Measurements from ENCODE around the gene MRPS7. TPM values are rescaled to one million over a fixed set of nuclear protein-coding genes. Genes with fewer than 3 reads are reported as not detected.

MRPS7 gene
- total RNA-seq, result 60.9 and 61.0 TPM in 2 replicates

DNA sequence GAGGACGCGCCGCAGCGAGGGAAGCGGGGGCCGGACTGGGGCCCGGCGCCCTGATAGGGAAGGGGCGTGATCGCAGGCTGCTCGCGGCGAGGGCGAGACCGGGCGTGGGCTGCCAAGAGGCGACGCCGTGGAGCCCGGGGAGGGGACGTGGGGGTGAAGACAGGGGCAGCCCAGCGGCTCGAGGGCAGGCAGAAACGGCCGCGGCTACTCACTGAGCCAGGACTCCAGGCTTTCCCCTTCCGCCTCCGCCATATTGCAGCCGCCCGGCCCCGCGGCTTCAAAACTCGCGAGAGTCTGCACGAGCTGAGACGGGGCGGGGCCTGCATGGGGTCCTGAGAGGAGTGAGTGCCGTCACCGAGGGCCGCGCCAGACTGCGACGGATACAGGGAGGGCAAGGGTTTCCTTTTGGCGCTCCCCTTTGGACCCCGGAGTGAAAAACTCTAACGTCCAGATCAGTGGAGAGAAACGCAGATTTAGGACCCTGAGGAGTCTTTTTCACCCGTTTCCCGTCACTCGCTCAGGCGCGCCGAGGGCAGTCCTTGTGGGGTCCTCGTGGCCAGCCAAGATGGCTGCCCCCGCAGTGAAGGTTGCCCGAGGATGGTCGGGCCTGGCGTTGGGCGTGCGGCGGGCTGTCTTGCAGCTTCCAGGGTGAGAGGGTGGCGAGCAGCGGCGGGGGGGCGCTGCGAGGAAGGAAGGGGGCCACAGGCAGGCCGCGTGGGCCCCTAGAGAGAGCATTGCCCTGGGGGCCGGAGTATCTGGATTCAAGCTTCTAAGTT lies at the start of gene MRPS7, which contains the start of gene GGA3:
Gene MRPS7, plus strand, starts transcription at position 544 of the 776 bp plus-strand sequence. Its CDS starts 22 bp downstream, at position 566.
Gene GGA3, minus strand, starts transcription at position 271 of the 776 bp plus-strand sequence. Its CDS starts 19 bp downstream, at position 252.
- DNase-seq (ENCODE audit: low read depth in 2 of 2), result peak; percentile 95 to 96

DNA sequence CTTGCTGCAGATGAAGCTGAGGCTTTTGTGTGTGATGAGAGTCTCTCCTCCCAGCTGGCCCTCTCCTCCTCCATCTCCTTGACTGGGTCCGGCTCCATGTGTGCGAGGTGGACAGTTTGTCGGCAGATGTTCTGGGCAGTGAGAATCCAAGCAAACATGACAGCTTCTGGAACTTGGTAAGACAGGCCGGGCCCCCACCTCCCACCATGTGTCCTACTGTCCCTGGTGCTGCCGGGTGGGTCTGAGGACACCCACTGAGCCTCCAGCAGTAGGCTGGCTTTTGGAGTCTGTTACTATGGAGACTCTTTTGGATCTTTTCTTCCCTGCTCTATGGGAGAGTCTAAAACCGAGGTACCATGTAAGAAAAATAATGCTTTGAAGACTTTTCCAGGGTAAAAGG lies 43.5 kb upstream of the MRPS7 start:
- no peak for DNase-seq (ENCODE audit: low read depth in 2 of 2)

DNA sequence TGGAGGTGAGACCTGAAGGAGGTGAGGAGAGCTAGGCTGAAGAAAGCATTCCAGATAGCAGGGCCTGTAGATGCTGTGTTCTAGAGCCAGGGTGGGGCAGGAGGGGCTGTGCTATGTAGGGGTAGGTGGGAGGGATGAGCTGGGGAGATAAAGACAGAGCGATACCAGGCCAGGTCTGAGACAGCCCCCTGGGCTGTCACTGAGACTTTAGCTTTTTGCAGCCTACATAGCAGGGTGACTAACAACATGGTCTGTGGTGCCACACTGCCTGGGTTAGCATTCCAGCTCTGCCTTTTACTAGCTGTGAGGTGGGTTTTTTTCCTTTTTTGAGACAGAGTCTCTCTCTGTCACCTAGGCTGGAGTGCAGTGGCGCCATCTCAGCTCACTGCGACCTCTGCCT lies 41.9 kb upstream of the MRPS7 start:
- no peak for DNase-seq (ENCODE audit: low read depth in 2 of 2)

DNA sequence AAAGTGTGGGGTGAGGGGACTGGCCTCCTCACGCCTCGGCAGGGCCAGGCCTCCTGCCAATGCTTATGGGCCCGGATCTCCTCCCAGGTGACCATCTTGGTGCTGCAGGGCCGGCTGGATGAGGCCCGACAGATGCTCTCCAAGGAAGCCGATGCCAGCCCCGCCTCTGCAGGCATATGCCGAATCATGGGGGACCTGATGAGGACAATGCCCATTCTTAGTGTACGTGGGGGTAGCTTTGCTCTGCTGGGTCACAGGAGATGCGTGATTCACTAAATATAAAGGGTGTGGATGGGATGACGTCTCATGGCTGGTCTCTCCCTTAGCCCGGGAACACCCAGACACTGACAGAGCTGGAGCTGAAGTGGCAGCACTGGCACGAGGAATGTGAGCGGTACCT lies 36.7 kb upstream of the MRPS7 start:
- no peak for DNase-seq (ENCODE audit: low read depth in 2 of 2)

DNA sequence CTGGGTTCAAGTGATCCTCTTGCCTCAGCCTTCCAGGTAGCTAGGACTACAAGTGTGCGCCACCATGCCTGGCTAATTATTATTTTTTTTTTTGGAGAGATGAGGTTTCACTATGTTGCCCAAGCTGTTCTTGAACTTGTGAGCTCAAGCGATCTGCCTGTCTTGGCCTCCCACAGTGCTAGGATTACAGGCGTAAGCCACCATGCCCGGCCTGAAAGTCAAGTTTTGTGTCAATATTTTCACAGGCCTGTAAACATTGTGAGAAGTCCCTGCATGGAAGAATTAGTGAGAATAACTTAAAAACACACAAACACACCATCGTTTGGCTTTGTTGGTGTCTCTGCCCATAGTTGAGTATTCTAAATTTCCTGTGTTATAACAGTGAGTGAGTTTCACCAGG lies 34.0 kb upstream of the MRPS7 start:
- DNase-seq (ENCODE audit: low read depth in 2 of 2), result no peak

DNA sequence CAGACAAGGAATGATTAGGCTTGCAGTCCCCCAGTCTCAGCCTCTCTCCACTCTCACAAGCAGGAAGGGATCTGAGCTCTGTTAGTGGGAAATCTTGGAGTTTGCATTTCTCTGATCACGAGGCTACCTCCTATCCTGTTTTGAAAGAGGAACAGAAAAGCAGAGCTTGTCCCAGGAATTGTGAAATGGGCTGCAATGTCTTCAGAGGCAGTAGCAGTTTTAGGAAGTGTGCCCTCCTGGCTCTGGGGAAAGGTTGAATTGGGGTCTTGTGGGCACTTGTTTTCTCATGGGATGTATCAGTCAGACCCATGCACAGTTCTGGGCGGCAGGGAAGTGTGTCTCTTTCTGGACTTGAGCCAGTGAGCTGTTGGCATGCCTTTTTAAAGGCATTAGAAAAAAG lies 33.4 kb upstream of the MRPS7 start:
- DNase-seq (ENCODE audit: low read depth in 2 of 2), result peak; percentile 27 to 30

DNA sequence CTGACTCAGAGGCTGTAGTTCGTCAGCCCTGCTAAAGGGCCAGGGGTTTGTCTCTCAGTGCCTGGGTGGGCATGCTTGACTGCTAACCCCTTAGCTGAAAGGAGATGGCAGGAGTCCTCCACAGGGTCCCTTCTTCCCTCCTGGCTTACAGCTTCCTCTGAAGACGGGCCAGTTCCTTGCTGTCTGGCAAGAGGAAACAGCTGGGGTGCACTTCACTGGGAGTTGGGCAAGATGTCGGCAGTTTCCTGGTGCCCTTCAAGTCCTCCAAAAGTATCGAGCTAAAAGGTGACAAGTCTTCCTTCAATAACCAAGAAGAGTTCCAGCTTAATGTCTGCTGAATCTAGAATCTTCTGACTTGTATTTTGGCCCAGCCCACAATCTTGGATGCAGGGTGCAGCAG lies 32.8 kb upstream of the MRPS7 start:
- peak in 1 of 2 donors; percentile 35 for DNase-seq (ENCODE audit: low read depth in 2 of 2)

DNA sequence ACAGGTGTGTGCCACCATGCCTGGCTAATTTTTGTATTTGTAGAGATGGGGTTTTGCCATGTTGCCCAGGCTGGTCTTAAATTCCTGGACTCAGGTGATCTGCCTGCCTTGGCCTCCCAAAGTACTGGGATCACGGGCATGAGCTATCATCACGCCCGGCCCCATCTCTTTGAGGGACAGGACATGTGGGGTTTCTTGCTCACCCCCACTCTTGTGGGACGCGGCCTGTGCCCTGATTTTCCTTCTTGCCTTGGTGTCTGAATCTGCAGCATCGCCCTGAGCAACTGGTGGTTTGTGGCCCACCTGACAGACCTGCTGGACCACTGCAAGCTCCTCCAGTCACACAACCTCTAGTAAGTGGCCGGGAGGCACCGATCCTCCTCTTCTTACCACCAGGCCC lies 30.6 kb upstream of the MRPS7 start:
- DNase-seq (ENCODE audit: low read depth in 2 of 2), result no peak

DNA sequence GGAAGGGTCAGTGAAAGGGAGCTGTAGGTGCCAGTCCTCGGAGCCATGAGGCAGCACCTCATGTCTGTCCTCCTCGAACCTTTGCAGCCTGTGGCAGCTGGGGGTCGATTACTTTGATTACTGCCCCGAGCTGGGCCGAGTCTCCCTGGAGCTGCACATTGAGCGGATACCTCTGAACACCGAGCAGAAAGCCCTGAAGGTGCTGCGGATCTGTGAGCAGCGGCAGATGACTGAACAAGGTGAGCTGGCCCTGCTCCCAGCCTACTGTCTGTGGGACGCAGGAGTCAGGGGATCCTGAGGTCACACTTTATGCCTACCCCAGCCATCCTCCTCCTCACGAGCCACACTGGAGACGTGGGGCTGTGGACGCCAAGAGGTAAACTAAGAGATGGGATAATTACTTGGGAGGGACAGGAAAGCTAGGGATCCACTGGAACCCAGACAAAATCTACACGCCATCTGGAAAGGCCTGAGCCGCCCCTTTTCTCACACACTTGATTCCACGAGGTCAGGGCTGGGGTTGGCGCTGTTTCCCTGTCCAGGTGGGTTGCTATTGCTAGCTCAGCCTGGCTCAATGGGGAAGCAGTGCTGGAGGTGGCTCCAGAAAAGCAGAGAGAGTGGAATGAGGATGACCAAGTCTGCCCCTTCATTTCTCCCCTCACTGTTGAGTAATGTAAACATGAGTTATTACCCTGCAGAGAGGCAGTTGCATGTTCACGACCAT lies 29.8 kb upstream of the MRPS7 start:
- DNase-seq (ENCODE audit: low read depth in 2 of 2), result no peak

DNA sequence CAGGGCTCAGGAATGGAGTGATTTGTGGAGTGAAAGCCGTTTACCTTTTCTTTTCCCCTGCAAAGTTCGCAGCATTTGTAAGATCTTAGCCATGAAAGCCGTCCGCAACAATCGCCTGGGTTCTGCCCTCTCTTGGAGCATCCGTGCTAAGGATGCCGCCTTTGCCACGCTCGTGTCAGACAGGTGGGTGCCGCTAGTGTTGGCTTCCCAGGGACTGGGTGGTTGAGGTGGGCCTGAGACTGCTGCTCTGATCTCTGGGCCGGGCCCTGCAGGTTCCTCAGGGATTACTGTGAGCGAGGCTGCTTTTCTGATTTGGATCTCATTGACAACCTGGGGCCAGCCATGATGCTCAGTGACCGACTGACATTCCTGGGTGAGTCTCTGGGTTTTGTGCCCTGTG lies 28.9 kb upstream of the MRPS7 start:
- no peak for DNase-seq (ENCODE audit: low read depth in 2 of 2)

DNA sequence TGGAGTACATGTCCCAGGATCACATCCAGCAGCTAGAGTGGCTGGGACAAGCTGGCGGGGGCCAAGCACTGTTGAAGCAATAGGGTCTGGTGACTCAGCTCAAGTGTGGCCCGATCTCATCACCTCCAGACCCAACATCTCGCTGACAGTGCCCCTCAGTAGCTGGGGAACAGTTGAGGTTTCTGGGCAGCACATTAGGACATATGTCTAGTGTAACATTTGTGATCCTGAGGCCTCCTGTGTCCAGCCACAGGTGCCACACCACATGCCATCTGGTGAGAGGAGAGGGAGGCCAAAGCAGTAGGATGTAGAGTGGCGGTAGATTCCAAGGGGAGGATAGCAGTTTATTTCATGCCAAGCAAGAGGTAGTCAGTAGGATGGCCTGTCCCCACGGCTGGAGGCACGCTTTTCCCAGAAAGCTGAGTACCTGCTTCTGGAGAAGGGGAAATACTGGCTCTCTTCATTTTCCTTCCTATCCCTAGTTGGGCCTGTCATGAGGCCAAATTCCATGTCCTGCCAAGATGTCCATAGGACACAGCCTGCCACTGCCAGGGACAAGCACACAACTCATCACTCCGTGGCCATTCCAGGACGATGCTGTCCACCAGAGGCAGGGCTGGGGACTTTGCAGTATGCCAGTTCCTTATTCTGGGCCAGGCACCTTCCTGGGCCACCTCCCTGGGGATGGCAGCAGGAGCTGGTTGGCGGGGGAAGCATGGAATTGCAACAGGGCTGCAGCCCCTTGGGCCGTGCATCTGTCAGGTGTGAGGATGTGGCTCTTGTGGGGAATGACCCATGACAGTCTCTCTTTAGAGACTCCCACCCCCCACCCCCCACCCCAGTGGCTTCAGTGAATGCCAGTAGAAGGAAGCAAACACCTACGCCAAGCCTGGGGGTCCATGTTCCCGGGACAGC lies 24.3 kb upstream of the MRPS7 start:
- DNase-seq (ENCODE audit: low read depth in 2 of 2), result no peak

DNA sequence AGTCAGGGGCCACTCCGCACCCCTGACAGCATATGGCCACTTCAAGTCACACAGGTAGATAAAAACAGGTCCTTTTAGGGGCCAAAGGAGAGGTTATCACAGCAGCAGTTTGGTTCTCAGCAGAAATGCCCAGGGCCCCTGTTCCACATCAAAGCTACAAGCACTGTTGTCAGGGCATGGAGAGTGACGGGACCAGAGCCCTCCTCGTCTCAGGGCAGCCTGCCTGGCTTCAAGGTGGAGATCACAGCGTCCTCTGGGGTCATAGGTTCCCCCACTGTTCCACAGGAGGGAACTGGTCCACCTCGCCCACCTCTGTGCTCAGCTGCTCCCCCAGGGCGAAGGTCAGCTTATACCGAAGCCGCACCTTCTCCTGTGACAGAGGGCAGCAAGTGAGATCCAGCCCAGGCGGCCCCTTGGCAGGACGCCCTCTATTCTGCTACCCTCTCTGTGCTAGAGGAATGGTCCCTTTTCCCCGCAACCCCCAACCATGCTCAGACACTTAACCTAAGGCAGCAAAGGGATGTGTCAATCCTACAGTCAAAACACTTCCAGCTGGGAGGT lies 23.6 kb upstream of the MRPS7 start:
- no peak for DNase-seq (ENCODE audit: low read depth in 2 of 2)

DNA sequence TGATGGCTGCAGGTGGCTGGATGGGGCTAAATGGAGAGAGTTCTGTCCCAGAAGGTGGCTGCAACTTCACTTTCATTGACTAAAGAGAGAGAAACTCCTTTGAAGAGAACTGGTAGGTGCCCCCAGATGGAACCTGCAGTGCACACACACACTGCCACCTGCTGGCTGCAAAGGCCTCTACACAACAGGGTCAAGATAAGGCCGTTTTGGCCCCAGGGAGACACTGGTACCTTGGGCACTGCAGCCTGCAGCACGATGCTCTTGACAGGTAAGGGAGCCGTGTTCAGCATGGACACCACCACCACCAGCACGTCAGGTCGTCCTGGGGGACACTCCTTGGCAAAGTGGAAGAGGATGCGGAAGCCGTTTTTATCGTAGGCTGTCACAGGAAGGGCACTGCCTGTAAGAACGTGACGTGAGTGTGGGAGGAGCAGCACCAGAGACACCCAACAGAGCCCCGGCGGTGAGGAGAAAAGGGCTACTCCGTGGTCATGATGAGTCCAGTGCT lies 22.9 kb upstream of the MRPS7 start:
- peak; percentile 82 to 85 for DNase-seq (ENCODE audit: low read depth in 2 of 2)

DNA sequence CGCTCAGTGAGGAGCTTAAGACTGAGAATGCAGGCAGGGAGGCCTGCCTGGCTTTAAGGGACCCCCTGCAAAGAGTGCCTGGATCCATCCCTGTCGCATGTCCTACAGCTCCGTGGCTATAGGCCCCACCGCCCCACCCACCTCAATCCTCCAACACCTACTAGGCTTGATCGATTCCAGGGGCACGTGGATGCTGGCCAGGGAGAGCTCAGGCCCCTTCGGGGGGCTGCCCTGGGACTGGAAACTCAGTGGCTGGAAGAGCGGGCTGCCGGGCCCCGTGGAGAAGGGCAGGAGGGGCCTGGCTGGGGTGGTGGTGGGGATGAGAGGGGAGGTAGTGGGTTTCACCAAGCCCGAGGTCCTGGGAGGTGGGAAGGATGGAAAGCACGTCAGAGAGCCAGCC lies 22.5 kb upstream of the MRPS7 start:
- DNase-seq (ENCODE audit: low read depth in 2 of 2), result no peak

DNA sequence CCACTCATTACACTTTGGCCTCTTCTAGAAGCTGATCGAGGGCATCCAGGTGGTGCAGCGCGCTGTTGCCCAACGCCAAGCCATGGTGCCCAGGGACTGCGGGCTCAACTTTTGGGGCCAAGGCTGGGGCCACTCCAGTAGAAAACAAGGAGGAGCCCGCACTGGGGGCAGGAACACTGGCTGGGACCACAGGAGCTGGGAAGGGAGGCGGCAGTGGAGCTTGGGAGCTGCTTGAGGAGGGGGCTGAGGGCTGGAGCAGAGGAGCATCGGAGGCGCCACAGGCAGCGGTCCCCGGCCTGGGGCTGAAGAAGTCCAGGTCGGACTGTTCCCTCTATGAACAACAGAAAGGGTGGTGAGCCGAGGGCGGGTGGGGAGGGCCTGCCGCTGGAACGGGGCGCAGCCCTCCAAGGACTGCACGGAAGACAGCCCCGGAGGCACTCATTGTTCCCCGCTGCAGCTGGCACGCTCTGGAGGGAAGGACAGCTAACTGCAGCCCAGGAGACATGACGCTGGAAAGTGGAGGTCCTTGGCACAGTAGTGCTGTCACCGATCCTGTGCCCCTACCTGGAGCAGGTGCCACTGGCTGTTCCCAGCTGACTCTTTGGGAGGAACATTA lies 21.8 kb upstream of the MRPS7 start:
- DNase-seq (ENCODE audit: low read depth in 2 of 2), result no peak

DNA sequence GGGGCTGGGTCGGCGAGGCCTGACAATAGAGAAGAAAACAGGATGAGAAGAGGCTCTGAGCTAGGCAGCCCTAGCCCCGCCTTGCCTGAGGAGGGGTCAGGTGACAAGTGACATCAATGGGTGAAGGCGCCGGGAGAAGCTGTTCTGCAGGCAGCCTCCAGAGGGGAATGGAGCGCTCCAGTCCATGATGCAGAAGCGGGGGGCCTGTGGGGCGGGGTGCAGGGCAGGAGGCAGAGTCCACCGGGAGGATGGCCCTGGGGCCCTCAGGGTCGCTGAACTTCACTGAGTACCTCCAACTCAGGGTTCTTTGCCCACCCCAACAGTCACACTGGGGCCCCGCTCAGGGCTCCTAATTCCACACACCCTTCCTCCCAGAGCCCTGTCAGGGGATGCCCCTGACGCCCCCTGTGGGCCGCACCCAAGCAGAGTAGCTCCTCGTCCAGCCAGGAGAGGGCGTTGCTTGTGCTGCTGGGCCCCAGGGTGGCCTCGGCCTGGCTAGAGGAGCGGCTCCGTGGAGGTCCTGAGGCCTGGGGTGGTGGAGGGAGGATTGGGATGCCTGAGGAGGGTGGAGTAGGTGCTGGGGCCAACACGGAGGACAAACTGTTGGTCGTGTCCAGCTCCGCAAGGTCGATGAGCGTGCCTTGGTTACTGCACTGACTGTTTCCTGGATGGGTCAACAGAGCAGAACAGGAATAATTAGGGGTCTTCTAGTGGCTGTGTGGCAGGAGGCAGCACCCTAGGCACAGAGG lies 21.1 kb upstream of the MRPS7 start:
- DNase-seq (ENCODE audit: low read depth in 2 of 2), result peak; percentile 59 to 67

DNA sequence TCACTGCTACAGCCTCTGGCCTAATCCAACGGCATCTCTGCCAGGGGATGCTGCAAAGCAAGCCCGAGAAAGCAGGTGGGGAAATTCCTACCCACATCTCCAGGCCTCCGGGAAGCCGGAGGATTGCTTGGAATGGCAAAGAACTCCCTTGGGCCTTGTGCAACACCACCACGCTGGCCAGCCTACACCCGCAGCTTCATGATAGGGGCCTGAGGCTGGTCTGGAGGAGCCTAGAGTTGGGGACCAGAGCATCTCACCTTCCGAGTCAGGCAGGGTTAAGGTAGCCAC lies 20.6 kb upstream of the MRPS7 start:
- DNase-seq (ENCODE audit: low read depth in 2 of 2), result no peak

DNA sequence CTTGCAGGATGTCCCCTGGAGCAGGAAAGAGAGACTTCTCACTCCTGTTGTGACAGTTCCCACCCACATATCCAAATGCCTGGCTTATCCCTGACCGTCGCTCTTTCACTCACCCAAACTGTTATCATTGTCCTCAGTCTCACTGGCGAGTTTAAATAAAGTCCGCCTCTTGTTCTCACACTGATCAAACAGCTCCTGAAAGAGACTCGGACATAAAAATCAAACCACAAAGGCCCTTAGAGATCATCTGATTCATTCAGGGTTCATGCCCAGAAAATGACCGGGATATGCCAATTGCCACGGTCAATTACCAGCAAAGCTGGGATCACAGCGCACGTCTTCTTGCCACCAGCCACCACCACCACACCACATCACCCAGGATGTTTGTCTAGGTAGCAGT lies 20.2 kb upstream of the MRPS7 start:
- DNase-seq (ENCODE audit: low read depth in 2 of 2), result no peak

DNA sequence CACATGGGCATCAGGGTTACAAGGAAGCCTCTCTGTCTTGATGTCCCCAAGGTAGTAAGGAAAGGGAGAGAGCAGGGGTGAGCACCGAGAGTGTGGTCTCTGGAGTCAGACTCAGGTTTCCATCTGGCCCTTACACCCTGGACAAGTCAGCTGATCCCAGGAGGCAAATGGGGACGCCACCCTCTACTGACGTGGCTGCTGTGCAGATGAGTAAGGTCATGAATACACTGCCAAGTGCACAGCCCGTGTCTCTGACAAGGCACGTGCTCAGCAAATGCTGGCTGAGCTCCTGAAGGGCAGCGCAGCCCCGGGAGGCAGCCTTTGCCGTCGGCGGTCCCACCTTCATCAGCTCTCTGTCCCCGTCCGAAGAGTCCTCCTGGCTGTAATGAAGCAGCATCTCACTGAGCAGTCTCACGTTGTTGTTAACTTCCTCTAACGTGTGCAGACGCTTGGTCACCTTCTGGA lies 19.7 kb upstream of the MRPS7 start:
- no peak for DNase-seq (ENCODE audit: low read depth in 2 of 2)

DNA sequence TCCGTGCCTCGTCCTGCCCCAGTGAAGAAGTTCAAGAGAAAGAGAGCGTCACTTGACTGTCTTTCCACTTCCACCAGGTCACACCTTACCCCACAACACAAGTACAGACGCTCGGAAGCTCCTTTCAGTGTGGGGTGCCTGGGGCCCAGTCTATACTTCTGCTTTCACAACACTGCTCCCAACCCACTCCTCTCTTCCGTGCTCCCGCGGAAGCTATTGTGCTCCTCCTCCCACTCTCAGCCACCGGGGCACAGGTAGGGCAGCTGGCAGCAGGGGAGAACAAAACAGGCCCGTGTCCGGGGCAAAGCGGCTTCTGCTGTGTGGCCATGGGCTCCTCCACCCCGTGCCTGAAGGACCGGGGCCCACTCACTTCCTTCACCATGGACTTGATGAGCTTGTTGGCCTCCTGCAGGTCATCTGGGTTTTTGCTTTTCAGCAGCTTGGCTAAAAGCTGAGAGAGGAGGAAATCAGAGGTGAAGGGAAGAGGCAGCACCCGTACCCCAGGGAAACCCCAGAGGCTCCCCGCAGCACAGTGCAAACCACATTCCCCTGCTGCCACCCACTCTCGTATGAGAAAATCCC lies 19.1 kb upstream of the MRPS7 start:
- DNase-seq (ENCODE audit: low read depth in 2 of 2), result no peak
